GM21786 (cell line): ENCODE measurements around the gene RPS19.
"Not testable (repeated sequence)": the region's sequence is repeated elsewhere in the genome, so short reads cannot be mapped to it uniquely, and the experiment has no call there.

Experiments used
- ATAC-seq: cut with Tn5 transposase; IDR thresholded peaks from one replicate; pipeline ENCODE4 v1.9.1; 2021; ENCODE audit not compliant: unreplicated experiment

Gene RPS19

GRCh38 chr19:41912899-41913537 lies 53.0 kb downstream of the RPS19 start:
- no peak for ATAC-seq

- no peak for ATAC-seq
These were observed 53.7 kb downstream of the RPS19 start for GRCh38 chr19:41913538-41914423.

DNA sequence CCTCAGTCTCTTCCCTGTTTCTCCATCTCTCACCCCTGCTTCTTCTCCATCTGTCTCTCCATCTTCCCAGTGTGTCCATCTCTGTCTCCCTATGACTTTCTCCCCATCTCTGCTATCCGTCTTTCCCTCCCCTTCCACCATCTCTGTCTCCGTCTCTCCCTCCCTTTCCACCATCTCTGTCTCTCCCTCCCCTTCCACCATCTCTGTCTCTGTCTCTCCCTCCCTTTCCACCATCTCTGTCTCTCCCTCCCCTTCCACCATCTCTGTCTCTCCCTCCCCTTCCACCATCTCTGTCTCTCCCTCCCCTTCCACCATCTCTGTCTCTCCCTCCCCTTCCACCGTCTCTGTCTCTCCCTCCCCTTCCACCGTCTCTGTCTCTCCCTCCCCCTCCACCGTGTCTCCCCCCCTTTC lies 54.4 kb downstream of the RPS19 start:
- not testable (repeated sequence) for ATAC-seq

- no peak for ATAC-seq
These were observed 55.1 kb downstream of the RPS19 start for GRCh38 chr19:41915021-41915775.

DNA sequence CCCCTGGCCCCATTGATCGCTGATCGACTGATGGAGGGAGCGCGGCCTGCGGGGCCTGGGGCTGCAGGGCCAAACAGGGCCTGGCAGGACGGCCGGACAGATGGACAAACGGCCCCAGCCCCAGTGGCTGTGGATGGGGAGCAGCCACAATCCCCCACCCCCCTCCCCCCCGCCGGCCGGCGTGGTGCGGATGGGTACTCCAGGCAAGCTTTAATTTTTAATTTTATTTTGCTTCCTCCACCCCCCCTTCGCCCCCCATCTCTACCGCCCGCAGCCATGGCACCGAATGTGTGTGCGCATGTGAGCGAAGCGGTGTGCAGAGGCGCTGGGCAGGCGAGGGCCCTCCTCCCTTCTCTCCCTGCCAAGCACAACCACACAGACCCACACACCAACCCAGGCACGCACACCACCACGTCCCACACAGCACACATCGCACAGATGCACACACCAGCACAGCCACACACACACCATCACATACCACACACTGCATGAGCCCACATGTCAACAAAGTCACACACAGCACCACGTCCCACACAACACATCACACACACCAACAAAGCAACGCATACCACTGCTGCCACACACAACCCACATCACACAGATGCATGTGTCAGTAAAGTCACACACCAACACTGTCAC lies 55.8 kb downstream of the RPS19 start:
- ATAC-seq = no peak

DNA sequence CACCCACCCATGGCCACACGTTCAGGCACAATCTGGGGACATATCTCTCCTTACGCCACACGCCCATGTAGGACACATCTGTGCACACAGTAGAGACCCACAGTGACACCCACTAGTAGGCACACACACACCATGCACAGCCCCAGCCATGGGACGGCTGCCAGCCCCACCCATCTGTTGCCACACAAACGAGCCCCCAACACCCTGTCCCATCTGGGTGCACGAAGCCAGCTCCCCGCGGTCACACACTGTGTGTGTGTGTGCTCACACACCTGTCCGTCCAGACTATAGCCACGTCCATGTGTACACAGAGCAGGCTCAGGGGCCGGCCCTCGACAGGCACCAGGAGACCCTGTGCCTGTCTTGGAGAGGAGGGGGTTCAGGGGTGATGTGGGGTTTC lies 57.6 kb downstream of the RPS19 start:
- ATAC-seq = no peak

DNA sequence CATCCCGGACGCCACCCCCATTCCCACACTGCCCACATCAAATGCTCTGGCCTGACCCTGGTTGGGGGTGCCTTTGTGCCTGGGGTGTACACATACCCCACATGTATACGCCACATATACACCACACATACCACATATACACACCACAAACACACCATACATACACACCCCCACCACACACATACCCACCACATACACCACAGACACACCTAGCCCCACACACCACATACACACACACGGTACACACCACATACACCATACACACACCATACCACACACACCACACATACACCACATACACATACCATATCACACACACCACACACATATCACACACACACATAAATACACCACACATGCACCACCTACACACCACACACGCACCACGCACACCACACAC lies 58.0 kb downstream of the RPS19 start:
- no peak for ATAC-seq

DNA sequence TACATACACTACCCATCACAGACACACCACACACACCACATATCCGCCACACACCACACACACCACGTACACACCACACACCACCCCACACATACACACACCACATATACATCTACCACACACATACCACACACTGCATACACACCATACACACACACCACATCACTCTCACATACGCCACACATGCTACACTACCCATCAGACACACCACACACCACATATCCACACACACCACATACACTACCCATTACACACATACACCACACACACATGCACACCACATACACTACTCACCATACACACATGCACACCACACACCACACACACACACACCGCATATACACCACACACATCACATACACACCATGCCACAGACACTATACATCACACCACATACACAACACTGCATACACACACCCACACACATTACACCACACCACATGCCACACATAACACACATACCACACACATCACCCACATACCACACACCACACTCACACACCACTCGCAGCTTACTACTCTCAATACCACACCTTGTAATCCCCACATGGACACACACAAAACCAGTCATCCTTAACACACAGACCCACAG lies 58.7 kb downstream of the RPS19 start:
- ATAC-seq = no peak

GRCh38 chr19:41919948-41920712 lies 60.1 kb downstream of the RPS19 start:
- ATAC-seq = no peak

- no peak for ATAC-seq
These were observed 61.0 kb downstream of the RPS19 start for GRCh38 chr19:41920882-41921576.

- no peak for ATAC-seq
These were observed 61.8 kb downstream of the RPS19 start for GRCh38 chr19:41921577-41922576.
